ENCODE data around the gene TXLNB.
"Not testable (repeated sequence)": the region's sequence is repeated elsewhere in the genome, so short reads cannot be mapped to it uniquely, and the experiment has no call there.

The TXLNB gene

GRCh38 chr6:139219271-139219729 lies 72.5 kb downstream of the TXLNB start:
- no peak overlapping the region for H2BK15ac ChIP-seq (ENCODE audit: low read depth, poor library complexity, severe bottlenecking)
- H3K27me3 ChIP-seq (ENCODE audit: control insufficient read depth in 1 of 2, insufficient read depth in 1 of 2, low read length in 2 of 2): no peaks in the 10 kb centered on the region
- peak overlapping the region; percentile 27 for H3K4me2 ChIP-seq (ENCODE audit: low read length, poor library complexity, severe bottlenecking)
- no peak overlapping the region for H2BK120ac ChIP-seq (ENCODE audit: low read depth, low read length)
- no peak overlapping the region for H3K23ac ChIP-seq (ENCODE audit: low read length in 2 of 2)
- WGBS: 4% methylated on average over 5 of the region's 7 CpGs
- no peak overlapping the region for H2BK5ac ChIP-seq (ENCODE audit: low read depth, low read length, poor library complexity, severe bottlenecking)
- DNase-seq: peak; percentile 94
- no peak overlapping the region for H2BK12ac ChIP-seq (ENCODE audit: low read length in 2 of 2)
- peak overlapping the region; percentile 43 to 85 for H3K18ac ChIP-seq (ENCODE audit: low read depth in 1 of 2, low read length in 2 of 2)
- peak overlapping the region; percentile 48 for H3K27ac ChIP-seq (ENCODE audit: low read length, poor library complexity, severe bottlenecking)
- H3K4ac ChIP-seq (ENCODE audit: low read depth in 1 of 2, low read length in 2 of 2): peak overlapping the region in 1 of 2 experiments; percentile 73
- H3K9ac ChIP-seq (ENCODE audit: low read length): peak overlapping the region; percentile 71
- no peak overlapping the region for H2AFZ ChIP-seq (ENCODE audit: low read depth, low read length)
- peaks cover 2% of the 10 kb centered on the region for H3K4me1 ChIP-seq (ENCODE audit: control insufficient read depth, insufficient read depth, low read depth, low read length)
- no peak overlapping the region for H2AK5ac ChIP-seq (ENCODE audit: low read length, severe bottlenecking)
- H3K79me1 ChIP-seq (replicated peaks; ENCODE audit: low read length, poor library complexity, severe bottlenecking): no peaks in the 10 kb centered on the region
- H3K36me3 ChIP-seq (ENCODE audit: control insufficient read depth in 1 of 2, insufficient read depth in 2 of 2, low read depth in 1 of 2, low read length in 2 of 2): no peaks in the 10 kb centered on the region
- H3K14ac ChIP-seq (ENCODE audit: low read length in 2 of 2): no peak overlapping the region
- peak overlapping the region; percentile 67 for H4K91ac ChIP-seq (ENCODE audit: low read length)
- H3K4me3 ChIP-seq (ENCODE audit: insufficient read depth in 1 of 2, low read depth in 1 of 2, low read length in 2 of 2): no peak overlapping the region
- no peaks in the 10 kb centered on the region for H3K9me3 ChIP-seq (ENCODE audit: control insufficient read depth, low read length)
- no peak overlapping the region for H4K8ac ChIP-seq (ENCODE audit: low read length)

DNA sequence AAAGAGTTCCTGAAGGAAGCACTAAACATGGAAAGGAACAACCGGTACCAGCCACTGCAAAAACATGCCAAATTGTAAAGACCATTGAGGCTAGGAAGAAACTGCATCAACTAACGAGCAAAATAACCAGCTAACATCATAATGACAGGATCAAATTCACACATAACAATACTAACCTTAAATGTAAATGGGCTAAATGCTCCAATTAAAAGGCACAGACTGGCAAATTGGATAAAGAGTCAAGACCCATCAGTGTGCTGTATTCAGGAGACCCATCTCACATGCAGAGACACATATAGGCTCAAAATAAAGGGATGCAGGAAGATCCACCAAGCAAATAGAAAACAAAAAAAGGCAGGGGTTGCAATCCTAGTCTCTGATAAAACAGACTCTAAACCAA lies 79.3 kb downstream of the TXLNB start:
- H2BK120ac ChIP-seq (ENCODE audit: low read depth, low read length): not testable (repeated sequence)

GRCh38 chr6:139210766-139211165 lies 81.0 kb downstream of the TXLNB start:
- not testable (repeated sequence) for H3K79me1 ChIP-seq (replicated peaks; ENCODE audit: low read length, poor library complexity, severe bottlenecking); H2BK15ac ChIP-seq (ENCODE audit: low read depth, poor library complexity, severe bottlenecking); H3K4me1 ChIP-seq (ENCODE audit: control insufficient read depth, insufficient read depth, low read depth, low read length); H3K4ac ChIP-seq (ENCODE audit: low read depth in 1 of 2, low read length in 2 of 2); H3K9me3 ChIP-seq (ENCODE audit: control insufficient read depth, low read length); H3K27me3 ChIP-seq (ENCODE audit: control insufficient read depth in 1 of 2, insufficient read depth in 1 of 2, low read length in 2 of 2); H3K27ac ChIP-seq (ENCODE audit: low read length, poor library complexity, severe bottlenecking); DNase-seq; H4K91ac ChIP-seq (ENCODE audit: low read length); H4K8ac ChIP-seq (ENCODE audit: low read length); H3K23ac ChIP-seq (ENCODE audit: low read length in 2 of 2); H3K9ac ChIP-seq (ENCODE audit: low read length); H3K36me3 ChIP-seq (ENCODE audit: control insufficient read depth in 1 of 2, insufficient read depth in 2 of 2, low read depth in 1 of 2, low read length in 2 of 2); H3K4me3 ChIP-seq (ENCODE audit: insufficient read depth in 1 of 2, low read depth in 1 of 2, low read length in 2 of 2); H2BK12ac ChIP-seq (ENCODE audit: low read length in 2 of 2); H3K4me2 ChIP-seq (ENCODE audit: low read length, poor library complexity, severe bottlenecking); H3K14ac ChIP-seq (ENCODE audit: low read length in 2 of 2); H2AK5ac ChIP-seq (ENCODE audit: low read length, severe bottlenecking); H2BK120ac ChIP-seq (ENCODE audit: low read depth, low read length); H2BK5ac ChIP-seq (ENCODE audit: low read depth, low read length, poor library complexity, severe bottlenecking); H3K18ac ChIP-seq (ENCODE audit: low read depth in 1 of 2, low read length in 2 of 2); H2AFZ ChIP-seq (ENCODE audit: low read depth, low read length)
- 88% methylated on average over 9 of the region's 10 CpGs for WGBS

More for the DNA sequence above, 79.3 kb downstream of the TXLNB start:
- H3K4me2 ChIP-seq (ENCODE audit: low read length, poor library complexity, severe bottlenecking); H2BK12ac ChIP-seq (ENCODE audit: low read length in 2 of 2); H2BK15ac ChIP-seq (ENCODE audit: low read depth, poor library complexity, severe bottlenecking); H2AK5ac ChIP-seq (ENCODE audit: low read length, severe bottlenecking); H3K18ac ChIP-seq (ENCODE audit: low read depth in 1 of 2, low read length in 2 of 2); H3K27ac ChIP-seq (ENCODE audit: low read length, poor library complexity, severe bottlenecking); H3K27me3 ChIP-seq (ENCODE audit: control insufficient read depth in 1 of 2, insufficient read depth in 1 of 2, low read length in 2 of 2); H3K4ac ChIP-seq (ENCODE audit: low read depth in 1 of 2, low read length in 2 of 2); DNase-seq; H3K79me1 ChIP-seq (replicated peaks; ENCODE audit: low read length, poor library complexity, severe bottlenecking); H3K4me3 ChIP-seq (ENCODE audit: insufficient read depth in 1 of 2, low read depth in 1 of 2, low read length in 2 of 2); H3K9me3 ChIP-seq (ENCODE audit: control insufficient read depth, low read length); H3K9ac ChIP-seq (ENCODE audit: low read length); H2AFZ ChIP-seq (ENCODE audit: low read depth, low read length); H3K14ac ChIP-seq (ENCODE audit: low read length in 2 of 2); H4K8ac ChIP-seq (ENCODE audit: low read length); H2BK5ac ChIP-seq (ENCODE audit: low read depth, low read length, poor library complexity, severe bottlenecking); H3K4me1 ChIP-seq (ENCODE audit: control insufficient read depth, insufficient read depth, low read depth, low read length); H4K91ac ChIP-seq (ENCODE audit: low read length); H3K23ac ChIP-seq (ENCODE audit: low read length in 2 of 2); H3K36me3 ChIP-seq (ENCODE audit: control insufficient read depth in 1 of 2, insufficient read depth in 2 of 2, low read depth in 1 of 2, low read length in 2 of 2): not testable (repeated sequence)
- WGBS: no CpG with 5 or more reads among the region's 2 CpGs

GRCh38 chr6:139205843-139206242 lies 86.0 kb downstream of the TXLNB start:
- no peak overlapping the region for H2BK15ac ChIP-seq (ENCODE audit: low read depth, poor library complexity, severe bottlenecking)
- H3K18ac ChIP-seq (ENCODE audit: low read depth in 1 of 2, low read length in 2 of 2): no peak overlapping the region
- no peak overlapping the region for H2AFZ ChIP-seq (ENCODE audit: low read depth, low read length)
- H3K14ac ChIP-seq (ENCODE audit: low read length in 2 of 2): no peak overlapping the region
- H3K4me2 ChIP-seq (ENCODE audit: low read length, poor library complexity, severe bottlenecking): no peak overlapping the region
- 86% methylated on average over 1 of the region's 3 CpGs for WGBS
- H3K36me3 ChIP-seq (ENCODE audit: control insufficient read depth in 1 of 2, insufficient read depth in 2 of 2, low read depth in 1 of 2, low read length in 2 of 2): no peaks in the 10 kb centered on the region
- no peak for DNase-seq
- H3K23ac ChIP-seq (ENCODE audit: low read length in 2 of 2): no peak overlapping the region
- no peak overlapping the region for H3K4me3 ChIP-seq (ENCODE audit: insufficient read depth in 1 of 2, low read depth in 1 of 2, low read length in 2 of 2)
- H2AK5ac ChIP-seq (ENCODE audit: low read length, severe bottlenecking): no peak overlapping the region
- H2BK120ac ChIP-seq (ENCODE audit: low read depth, low read length): no peak overlapping the region
- H4K8ac ChIP-seq (ENCODE audit: low read length): no peak overlapping the region
- H3K27ac ChIP-seq (ENCODE audit: low read length, poor library complexity, severe bottlenecking): no peak overlapping the region
- H2BK5ac ChIP-seq (ENCODE audit: low read depth, low read length, poor library complexity, severe bottlenecking): no peak overlapping the region
- no peak overlapping the region for H3K4ac ChIP-seq (ENCODE audit: low read depth in 1 of 2, low read length in 2 of 2)
- no peaks in the 10 kb centered on the region for H3K79me1 ChIP-seq (replicated peaks; ENCODE audit: low read length, poor library complexity, severe bottlenecking)
- H3K4me1 ChIP-seq (ENCODE audit: control insufficient read depth, insufficient read depth, low read depth, low read length): no peaks in the 10 kb centered on the region
- H2BK12ac ChIP-seq (ENCODE audit: low read length in 2 of 2): no peak overlapping the region
- H3K9me3 ChIP-seq (ENCODE audit: control insufficient read depth, low read length): peaks cover 30% of the 10 kb centered on the region
- no peaks in the 10 kb centered on the region for H3K27me3 ChIP-seq (ENCODE audit: control insufficient read depth in 1 of 2, insufficient read depth in 1 of 2, low read length in 2 of 2)
- no peak overlapping the region for H3K9ac ChIP-seq (ENCODE audit: low read length)
- H4K91ac ChIP-seq (ENCODE audit: low read length): no peak overlapping the region

All from mesenchymal stem cell (in vitro differentiated cells and primary cell).